ENCODE results near the gene SRSF12.
"Not testable (repeated sequence)": the region's sequence is repeated elsewhere in the genome, so short reads cannot be mapped to it uniquely, and the experiment has no call there.

The SRSF12 gene

GRCh38 chr6:89071036-89071435, 46.8 kb downstream of the SRSF12 start:
- H3K4me3 ChIP-seq (ENCODE audit: low read depth, low read length) = no peak overlapping the region
- no peak for DNase-seq (ENCODE audit: low read depth)
- TF ChIP-seq, protein P1, sequence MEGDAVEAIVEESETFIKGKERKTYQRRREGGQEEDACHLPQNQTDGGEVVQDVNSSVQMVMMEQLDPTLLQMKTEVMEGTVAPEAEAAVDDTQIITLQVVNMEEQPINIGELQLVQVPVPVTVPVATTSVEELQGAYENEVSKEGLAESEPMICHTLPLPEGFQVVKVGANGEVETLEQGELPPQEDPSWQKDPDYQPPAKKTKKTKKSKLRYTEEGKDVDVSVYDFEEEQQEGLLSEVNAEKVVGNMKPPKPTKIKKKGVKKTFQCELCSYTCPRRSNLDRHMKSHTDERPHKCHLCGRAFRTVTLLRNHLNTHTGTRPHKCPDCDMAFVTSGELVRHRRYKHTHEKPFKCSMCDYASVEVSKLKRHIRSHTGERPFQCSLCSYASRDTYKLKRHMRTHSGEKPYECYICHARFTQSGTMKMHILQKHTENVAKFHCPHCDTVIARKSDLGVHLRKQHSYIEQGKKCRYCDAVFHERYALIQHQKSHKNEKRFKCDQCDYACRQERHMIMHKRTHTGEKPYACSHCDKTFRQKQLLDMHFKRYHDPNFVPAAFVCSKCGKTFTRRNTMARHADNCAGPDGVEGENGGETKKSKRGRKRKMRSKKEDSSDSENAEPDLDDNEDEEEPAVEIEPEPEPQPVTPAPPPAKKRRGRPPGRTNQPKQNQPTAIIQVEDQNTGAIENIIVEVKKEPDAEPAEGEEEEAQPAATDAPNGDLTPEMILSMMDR (IDR thresholded peaks at IDR 0.05; ENCODE audit: control insufficient read depth, extremely low read depth, insufficient read depth) = no peak

DNA sequence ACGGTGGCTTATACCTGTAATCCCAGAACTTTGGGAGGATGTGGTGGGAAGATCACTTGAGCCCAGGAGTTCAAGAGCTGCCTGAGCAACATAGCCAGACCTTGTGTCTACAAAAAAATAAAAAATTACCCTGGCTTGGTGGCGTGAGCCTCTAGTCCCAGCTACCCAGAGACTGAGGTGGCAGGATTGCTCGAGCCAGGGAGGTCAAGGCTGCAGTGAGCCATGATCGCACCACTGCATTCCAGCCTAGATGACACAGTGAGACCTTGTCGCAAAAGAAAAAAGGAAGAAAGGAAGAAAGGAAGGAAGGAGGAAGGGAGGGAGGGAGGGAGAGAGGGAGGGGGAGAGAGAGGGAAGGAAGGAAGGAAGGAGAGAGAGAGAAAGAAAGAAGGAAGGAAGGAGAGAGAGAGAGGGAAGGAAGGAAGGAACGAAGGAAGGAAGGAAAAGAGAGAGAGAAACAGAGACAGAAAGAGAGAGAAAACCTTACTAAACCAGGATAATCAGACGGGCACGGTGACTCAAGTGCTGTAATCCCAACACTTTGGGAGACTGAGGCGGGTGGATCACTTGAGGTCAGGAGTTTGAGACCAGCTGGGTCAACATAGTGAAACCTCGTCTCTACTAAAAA, 48.2 kb downstream of the SRSF12 start:
- no peak for DNase-seq (ENCODE audit: low read depth)
- TF ChIP-seq, protein P1 (IDR thresholded peaks at IDR 0.05; ENCODE audit: control insufficient read depth, extremely low read depth, insufficient read depth) = no peak
- no peak overlapping the region for H3K4me3 ChIP-seq (ENCODE audit: low read depth, low read length)

- TF ChIP-seq, protein P1 (IDR thresholded peaks at IDR 0.05; ENCODE audit: control insufficient read depth, extremely low read depth, insufficient read depth) = no peak
- DNase-seq (ENCODE audit: low read depth) = no peak
- no peak overlapping the region for H3K4me3 ChIP-seq (ENCODE audit: low read depth, low read length)
Observed at GRCh38 chr6:89068695-89069094, 49.2 kb downstream of the SRSF12 start.

DNA sequence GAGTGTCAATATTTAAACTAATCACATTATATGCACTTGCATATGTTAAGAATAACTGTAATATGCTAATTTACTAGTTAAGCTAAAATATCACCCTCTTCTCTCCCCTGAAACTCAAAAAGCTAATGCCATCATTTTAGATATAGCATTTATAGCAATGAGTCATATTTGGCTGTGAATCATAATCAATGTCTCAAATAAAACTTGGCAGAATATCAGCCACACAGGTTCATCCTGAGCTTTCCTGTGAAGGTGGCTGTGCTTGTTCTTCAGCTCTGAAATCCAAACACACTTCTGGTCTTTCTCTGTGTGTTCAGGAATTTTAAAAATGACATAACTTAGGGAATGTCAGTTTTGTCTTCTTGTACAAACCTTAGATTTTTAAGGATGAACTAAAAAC, 50.1 kb downstream of the SRSF12 start:
- TF ChIP-seq, protein P1 (IDR thresholded peaks at IDR 0.05; ENCODE audit: control insufficient read depth, extremely low read depth, insufficient read depth) = no peak
- peak; percentile 37 for DNase-seq (ENCODE audit: low read depth)
- H3K4me3 ChIP-seq (ENCODE audit: low read depth, low read length) = no peak overlapping the region

- TF ChIP-seq, protein P1 (IDR thresholded peaks at IDR 0.05; ENCODE audit: control insufficient read depth, extremely low read depth, insufficient read depth) = no peak
- no peak overlapping the region for H3K4me3 ChIP-seq (ENCODE audit: low read depth, low read length)
- DNase-seq (ENCODE audit: low read depth) = no peak
Observed at GRCh38 chr6:89066940-89067646, 50.8 kb downstream of the SRSF12 start.

DNA sequence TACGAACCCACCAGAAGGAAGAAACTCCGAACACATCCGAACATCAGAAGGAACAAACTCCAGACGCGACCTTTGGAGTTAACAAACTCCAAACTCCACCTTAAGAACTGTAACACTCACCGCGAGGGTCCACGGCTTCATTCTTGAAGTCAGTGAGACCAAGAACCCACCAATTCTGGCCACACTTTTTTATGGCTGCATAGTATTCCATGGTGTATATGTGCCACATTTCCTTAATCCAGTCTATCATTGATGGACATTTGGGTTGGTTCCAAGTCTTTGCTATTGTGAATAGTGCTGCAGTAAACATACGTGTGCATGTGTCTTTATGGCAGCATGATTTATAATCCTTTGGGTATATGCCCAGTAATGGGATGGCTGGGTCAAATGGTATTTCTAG, 51.8 kb downstream of the SRSF12 start:
- not testable (repeated sequence) for DNase-seq (ENCODE audit: low read depth); H3K4me3 ChIP-seq (ENCODE audit: low read depth, low read length)

- not testable (repeated sequence) for DNase-seq (ENCODE audit: low read depth)
Observed at GRCh38 chr6:89064931-89065330, 52.9 kb downstream of the SRSF12 start.

GRCh38 chr6:89063881-89064280, 54.0 kb downstream of the SRSF12 start:
- TF ChIP-seq, protein P1 (IDR thresholded peaks at IDR 0.05; ENCODE audit: control insufficient read depth, extremely low read depth, insufficient read depth) = no peak
- no peak for DNase-seq (ENCODE audit: low read depth)
- no peak overlapping the region for H3K4me3 ChIP-seq (ENCODE audit: low read depth, low read length)

More at GRCh38 chr6:89064931-89065330, 52.9 kb downstream of the SRSF12 start:
- not testable (repeated sequence) for H3K4me3 ChIP-seq (ENCODE audit: low read depth, low read length)
